GM21529 (cell line): ENCODE measurements around the gene TIMM13.
"Not testable (repeated sequence)": the region's sequence is repeated elsewhere in the genome, so short reads cannot be mapped to it uniquely, and the experiment has no call there.

Experiments used
- ATAC-seq: cut with Tn5 transposase; IDR thresholded peaks from one replicate; pipeline ENCODE4 v1.9.1; 2021; ENCODE audit not compliant: unreplicated experiment

Gene TIMM13

DNA sequence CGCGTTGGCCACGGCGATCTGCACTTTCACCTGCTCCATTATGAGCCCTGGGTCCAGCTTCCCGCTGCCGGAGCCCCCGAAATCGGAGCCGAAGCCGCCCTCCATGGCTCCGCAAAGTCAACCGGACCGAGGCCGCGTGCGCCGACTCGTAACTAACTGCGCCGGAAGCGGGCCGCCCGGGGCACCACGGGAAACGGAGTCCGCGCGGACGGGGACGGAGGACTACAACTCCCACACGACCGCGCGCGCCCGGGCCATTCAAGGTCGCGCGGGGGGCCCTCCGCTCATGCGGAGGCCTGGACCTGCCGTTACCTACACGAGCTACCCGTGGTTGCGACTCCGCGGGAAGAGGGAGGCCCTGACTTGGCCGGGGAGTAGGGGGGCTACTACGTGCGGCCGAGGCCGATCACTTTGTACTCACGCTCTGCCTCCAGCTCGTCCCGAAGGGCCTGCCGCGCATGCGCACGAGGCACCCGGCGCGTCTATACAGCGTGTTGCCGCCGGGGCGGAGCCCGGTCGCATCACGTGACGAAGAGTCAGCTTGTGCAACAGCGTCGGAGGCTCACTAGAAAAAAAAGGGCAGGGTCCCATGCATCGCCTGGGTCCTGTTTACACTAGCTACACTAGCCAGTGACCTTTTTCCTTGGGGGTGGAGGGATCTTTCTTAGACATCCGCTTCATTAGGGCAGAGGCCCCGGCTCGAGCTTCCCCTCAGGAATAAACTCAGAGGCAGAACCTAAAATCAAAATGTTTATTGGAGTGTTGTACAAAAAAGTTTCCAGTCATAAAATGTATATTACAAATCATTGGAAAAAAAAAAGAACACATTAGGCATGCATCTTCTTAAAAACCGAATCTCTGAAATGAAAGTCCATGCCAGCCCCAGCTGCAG, at the start of gene TIMM13:
Gene TIMM13 (minus strand): TSS at position 158 of the 892 bp plus-strand sequence. CDS start 53 bp downstream, at position 105.
- peak; percentile 82 for ATAC-seq

DNA sequence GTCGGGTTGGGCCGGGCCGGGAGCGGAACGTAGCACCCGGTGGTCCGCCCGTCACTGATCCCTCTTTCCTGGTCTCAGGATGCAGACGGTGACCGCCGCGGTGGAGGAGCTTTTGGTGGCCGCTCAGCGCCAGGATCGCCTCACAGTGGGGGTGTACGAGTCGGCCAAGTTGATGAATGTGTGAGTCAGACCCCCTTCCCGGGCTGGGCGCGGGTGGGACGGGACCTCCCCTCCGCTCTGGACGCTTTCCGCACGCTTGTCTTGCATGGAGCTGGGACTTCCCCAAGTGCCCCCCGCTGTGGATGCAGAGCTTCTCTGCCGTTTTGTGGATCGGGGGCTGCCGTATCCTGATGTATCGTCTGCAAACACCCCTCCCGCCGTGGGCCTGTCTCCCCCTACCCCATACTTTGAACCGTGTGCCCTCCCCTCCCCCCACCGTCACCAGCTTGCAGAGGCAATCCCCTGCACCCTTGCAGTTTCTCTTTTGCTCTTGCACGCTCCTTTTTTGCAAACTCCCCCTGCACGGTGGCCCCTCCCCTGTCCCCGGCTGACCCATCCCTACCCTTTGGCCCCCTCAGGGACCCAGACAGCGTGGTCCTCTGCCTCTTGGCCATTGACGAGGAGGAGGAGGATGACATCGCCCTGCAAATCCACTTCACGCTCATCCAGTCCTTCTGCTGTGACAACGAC, 49.2 kb upstream of the TIMM13 start:
- no peak for ATAC-seq

DNA sequence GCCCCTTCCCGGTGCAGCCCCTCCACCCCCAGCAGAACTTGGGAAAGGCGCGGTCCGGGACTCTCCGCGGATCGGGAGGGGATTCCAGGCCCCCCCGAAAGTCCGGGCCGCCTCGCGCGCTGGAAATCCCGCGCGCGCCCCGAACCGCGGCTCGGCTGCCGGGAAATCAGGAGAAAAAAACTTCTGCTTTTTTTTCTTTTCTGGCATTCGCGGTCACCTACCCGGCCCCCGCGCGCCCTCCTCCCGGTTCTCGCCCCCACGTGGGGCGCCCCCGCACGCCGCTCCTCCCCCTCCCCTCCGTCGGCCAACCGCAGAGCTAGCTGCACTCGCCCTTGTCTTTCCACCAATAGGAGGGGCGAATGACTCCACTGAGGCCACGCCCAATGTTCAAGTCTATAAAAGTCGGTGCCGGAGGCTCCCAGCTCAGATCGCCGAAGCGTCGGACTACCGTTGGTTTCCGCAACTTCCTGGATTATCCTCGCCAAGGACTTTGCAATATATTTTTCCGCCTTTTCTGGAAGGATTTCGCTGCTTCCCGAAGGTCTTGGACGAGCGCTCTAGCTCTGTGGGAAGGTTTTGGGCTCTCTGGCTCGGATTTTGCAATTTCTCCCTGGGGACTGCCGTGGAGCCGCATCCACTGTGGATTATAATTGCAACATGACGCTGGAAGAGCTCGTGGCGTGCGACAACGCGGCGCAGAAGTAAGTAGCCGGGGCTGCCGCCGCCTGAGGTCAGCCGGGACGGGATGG, 48.5 kb upstream of the TIMM13 start, which contains the start of gene GADD45B:
Gene GADD45B (plus strand): TSS at position 426 of the 749 bp plus-strand sequence. CDS start 232 bp downstream, at position 658.
- peak; percentile 37 for ATAC-seq

DNA sequence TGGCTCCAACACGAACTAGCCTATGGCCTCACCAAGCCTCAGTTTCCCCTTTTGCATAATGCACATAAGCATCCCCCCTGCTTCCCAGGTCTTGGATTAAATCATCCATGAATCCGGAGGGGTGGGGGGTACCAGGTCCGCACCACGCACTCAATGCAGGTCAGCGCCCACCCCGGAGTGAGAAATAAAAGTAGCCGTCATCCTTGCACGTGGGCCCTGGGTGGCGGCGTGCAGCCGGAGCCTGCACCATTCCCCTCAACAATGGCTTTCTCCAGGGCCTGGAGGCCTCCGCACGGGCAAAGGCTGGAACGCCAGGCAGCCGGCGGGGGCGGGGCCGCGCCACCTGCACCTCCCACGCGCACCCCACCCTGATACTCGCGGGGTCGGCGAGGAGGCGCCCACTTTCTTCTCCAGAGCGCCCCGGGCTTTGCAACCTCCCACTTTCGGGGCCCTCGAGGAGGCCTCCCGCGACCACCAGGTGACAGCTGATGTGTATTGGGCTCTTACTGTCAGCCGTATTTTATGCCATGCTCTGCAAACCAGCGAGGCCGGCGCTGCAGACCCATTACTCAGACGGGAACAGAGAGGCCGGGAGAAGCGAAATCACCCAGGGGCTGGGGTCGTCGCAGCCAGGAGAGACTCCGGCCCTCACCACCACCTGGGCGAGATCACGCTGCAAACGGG, 47.8 kb upstream of the TIMM13 start:
- ATAC-seq: peak; percentile 10

DNA sequence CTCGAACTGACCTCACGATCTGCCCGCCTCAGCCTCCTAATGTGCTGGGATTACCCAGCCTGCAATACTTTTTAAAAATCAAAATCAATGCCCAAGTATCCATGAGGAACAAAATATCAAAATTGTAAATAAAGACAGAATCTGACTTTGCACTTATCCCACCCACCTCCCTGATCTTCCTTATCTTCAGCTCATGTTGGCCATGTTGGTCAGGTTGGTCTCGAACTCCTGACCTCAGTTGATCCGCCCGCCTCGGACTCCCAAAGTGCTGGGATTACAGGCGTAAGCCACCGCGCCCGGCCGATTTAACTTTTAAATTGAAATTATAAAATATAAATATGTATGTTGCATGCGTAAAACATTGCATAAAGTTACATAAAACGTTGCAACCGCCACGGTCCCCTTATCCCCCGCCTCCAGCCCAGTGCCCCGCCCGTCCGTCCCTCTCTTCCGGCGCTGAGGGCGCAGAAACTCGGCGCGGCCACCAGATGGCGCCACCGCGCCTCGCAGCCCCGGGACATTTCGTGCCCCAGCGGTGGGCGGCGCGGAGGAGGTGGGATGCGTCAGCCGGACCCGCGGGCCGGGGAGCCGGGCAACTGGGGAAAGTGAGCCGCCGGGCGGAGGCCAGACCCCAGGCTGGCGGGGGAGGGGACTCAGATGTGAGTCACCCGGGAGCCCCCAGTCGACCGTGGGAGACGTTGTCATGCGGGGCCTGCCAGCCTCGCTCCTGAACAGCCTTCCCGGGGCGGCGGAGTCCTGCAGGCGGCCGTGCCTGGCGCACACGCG, 47.0 kb upstream of the TIMM13 start:
- ATAC-seq: peak; percentile 29

DNA sequence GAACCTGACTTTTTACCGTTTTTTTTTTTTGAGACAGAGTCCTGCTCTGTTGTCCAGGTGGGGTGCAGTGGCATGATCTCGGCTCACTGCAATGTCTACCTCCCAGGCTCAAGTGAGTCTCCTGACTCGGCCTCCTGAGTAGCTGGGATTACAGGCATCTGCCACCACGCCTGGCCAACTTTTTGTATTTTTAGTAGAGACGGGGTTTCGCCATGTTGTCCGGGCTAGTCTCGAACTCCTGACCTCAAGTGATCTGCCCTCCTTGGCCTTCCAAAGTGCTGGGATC, 42.5 kb upstream of the TIMM13 start:
- ATAC-seq: not testable (repeated sequence)

DNA sequence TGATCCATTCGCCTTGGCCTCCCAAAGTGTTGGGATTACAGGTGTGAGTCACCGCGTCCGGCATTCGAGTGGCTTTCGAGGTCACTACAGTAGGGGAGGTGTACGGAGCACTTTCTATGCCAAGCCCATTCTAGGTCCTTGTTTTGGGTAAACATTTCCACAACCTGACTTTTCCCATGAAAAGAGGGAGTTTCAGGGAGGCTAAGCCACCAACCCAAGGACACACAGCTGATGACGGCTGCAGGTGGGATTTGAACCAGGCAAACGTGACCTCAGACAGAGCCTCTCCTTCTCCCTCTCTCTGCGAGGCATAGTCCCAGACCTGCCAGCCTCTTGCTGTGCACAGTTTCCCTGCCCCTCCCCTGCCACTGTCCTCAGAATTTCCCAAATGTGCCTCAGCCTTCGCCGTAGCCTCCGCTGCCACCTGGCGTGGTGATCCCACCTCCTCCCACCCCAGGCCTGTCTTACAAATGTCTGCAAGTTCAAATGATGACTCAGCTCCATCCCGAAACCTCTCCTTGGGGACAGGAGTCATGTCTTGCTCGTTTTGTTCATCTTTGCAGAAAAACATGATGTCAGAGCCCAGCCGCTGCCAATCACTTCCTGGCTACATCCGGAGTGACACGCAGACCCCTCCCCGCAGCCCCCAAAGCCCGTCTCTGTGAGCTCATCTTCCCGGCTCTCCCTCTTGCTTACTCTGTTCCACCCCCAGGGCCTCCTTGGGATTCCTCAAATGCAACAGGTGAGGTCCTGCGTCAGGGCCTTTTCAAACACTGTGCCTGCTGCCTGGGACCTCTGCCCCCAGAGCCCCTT, 41.9 kb upstream of the TIMM13 start:
- no peak for ATAC-seq

DNA sequence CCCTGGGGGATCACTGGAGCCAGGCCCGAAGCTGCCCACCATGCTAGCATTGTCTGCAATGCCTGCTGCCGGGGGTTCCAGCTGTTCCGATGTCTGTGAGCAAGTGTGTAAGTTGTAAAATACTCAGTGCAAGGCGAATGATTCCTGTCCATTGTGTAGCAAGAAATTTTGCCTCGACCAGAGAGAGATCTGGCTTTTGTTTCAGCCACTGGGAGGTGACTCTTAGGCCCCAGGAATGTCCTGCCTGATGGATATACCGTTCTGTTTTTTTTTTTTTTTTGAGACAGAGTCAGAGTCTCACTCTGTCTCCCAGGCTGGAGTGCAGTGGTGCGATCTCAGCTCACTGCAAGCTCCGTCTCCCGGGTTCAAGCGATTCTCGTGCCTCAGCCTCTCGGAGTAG, 41.2 kb upstream of the TIMM13 start:
- no peak for ATAC-seq

DNA sequence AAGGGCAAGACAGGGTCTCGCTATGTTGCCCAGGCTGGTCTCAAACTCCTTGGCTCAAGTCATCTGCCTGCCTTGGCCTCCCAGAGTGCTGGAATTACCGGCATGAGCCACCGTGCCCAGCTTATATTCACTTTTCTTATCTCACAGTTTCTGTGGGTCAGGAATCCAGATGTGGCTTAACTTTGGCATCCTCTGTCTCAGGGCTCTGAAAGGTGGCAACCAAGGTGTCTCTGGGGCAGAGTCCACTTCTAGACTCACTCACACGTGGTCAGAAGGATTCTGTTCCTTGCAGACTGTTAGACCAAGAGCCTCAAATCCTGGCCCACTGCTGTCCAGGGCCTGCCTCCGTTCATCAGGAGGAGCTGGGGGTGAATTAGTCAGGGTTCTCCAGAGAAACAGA, 37.0 kb upstream of the TIMM13 start:
- ATAC-seq: no peak

DNA sequence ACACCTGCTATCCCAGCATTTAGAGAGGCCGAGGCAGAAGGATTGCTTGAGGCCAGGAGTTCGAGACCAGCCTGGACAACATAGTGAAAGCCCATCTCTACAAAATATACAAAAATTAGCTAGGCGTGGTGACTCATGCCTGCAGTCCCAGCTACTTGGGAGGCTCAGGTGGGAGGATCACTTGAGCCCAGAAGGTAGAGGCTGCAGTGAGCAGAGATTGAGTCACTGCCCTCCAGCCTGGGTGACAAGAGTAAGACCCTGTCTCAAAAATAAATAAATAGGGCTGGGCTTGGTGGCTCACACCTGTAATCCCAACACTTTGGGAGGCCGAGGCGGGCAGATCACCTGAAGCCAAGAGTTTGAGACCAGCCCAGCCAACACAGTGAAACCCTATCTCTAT, 36.3 kb upstream of the TIMM13 start:
- ATAC-seq: not testable (repeated sequence)

DNA sequence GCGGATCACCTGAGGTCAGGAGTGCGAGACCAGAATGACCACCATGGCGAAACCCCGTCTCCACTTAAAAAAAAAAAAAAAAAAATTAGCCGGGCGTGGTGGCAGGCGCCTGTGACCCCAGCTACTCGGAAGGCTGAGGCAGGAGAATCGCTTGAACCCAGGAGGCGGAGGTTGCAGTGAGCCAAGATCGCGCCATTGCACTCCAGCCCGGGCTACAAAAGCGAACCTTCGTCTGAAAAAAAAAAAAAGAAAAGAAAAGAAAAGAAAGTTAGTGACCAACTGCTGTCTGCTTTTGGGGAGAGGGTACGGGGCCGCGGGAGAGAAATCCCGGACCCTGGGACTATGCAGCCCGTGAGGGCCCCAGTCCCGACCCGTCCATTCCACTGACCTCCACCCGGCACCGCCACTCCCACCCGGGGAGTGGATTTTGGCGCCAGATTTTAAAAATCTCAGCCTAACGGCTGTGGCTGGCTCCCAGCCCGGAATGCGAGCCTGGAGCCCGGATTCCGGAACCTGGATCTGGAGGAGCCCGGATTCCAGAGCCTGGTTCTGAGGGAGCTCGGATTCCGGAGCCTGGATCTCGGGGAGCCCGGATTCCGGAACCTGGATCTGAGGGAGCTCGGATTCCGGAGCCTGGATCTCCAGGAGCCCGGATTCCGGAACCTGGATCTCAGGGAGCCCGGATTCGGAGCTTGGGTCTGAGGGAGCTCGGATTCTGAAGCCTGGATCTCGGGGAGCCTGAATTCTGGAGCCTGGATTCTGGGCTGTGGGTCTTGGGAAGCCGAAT, 35.4 kb upstream of the TIMM13 start:
- no peak for ATAC-seq

DNA sequence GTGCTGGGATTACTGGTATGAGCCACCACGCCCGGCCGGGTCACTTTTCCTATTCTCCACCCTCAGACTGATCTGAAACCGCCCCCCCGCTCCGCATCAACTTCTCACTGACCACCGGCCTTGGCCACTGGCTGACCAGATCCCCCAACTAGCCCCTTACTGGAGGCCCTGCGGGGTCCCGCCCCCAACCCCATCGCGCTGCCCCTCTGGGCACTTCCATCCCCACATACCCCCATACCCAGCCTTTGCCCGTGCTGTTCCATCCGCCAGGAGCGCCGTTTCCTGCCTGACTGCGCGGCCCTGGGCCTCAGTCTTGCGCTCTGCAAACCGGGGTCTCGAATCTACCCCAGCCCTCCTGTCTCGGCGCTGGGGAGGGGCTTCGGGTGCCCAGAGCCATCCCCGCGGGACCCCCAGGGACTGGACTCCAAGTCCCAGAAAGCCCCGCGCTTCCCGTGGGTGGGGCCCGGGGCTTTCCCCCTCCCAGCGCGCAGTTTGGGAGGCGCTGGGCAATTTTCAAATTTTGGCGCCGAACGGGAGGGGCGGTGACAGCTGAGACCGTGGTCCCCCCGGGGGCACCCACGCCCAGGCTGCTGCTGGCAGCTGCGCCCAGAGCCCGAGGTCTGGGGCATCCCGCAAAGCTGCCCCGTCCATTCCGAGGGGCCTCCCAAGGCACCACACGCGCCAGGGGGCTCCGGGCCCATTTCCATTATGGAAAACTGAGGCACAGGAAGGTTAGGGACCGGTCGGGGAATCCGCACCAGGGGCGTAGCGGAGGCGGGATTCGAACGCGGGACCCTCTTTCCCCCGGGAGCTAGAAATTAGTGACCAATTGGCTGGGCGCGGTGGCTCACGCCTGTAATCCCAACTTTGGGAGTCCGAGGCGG, 34.6 kb upstream of the TIMM13 start:
- ATAC-seq: no peak

DNA sequence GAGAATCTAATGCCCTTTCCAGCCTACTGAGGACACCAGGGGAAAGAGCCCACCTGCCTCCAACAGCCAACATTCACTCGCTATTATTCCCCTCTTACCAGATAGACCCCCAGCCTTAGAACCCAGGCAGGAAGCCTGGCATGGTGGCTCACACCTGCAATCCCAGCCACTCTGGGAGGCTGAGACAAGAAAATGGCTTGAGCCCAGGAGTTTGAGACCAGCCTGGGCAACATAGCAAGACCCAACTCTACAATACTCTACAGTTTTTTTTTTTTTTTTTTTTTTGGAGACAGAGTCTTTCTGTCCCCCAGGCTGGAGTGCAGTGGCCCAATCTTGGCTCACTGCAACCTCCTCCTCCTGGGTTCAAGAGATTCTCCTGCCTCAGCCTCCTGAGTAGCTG, 32.9 kb upstream of the TIMM13 start:
- ATAC-seq: no peak

DNA sequence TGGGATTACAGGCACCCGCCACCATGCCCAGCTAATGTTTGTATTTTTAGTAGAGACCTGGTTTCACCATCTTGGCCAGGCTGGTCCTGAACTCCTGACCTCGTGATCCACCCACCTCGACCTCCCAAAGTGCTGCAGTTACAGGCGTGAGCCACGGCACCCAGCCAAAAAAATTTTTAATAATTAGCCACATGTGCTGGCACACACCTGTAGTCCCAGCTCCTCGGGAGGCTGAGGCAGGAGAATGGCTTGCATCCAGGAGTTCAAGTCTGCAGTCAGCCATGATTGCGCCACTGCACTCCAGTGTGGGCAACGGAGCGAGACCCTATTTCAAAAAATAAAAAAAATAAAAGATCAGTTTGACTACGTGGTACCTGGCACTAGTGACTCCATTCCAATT, 31.4 kb upstream of the TIMM13 start:
- not testable (repeated sequence) for ATAC-seq

DNA sequence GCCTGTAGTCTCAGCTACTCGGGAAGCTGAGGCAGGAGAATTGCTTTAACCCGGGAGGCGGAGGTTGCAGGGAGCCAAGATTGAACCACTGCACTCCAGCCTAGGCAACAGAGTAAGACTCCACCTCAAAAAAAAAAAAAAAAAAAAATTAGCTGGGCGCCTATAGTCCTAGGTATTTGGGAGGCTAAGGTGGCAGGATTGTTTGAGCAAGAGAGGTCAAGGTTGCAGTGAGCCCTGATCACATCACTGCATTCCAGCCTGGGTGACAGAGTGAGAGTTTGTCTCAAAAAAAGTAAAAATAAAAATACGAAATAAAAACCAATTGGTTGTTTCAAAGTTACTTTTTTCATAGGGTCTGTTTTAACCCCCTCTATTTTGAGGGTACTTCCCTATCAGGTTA, 30.7 kb upstream of the TIMM13 start:
- ATAC-seq: no peak

DNA sequence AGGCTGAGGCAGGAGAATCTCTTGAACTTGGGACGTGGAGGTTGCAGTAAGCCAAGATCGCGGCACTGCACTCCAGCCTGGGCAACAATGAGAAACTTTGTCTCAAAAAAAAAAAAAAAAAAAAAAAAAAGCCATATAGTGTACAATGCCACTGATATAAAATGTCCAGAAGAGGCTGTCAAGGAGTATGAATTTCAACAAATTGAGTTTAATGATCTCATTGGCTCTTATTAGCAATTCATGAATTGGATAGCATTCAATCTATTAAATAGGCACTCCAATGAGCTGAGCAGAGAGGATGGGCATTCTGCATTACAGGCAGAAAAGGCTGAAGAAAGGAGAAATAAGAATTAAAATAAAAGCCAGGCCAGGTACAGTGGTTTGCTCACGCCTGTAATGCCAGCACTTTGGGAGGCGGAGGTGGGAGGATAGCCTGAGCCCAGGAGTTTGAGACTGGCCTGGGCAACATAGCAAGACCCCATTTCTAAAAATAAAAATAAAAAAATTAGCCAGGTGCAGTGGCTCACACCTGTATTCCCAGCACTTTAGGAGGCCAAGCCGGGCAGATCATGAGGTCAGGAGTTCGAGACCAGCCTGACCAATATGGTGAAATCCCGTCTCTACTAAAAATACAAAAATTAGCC, 30.1 kb upstream of the TIMM13 start:
- ATAC-seq: no peak
